GM12873 (cell line): Measurements from ENCODE around the gene DIP2C.

ENCODE experiments used
- TF ChIP-seq, protein P1 (sequence below): IDR thresholded peaks from 2 replicates; pipeline ENCODE4 v1.5.1; 2012; ENCODE audit warnings: low read depth, mild to moderate bottlenecking, moderate library complexity, low read length, control low read depth; ENCODE audit not compliant: insufficient read depth; ENCODE audit errors: missing control alignments

Gene DIP2C

DNA sequence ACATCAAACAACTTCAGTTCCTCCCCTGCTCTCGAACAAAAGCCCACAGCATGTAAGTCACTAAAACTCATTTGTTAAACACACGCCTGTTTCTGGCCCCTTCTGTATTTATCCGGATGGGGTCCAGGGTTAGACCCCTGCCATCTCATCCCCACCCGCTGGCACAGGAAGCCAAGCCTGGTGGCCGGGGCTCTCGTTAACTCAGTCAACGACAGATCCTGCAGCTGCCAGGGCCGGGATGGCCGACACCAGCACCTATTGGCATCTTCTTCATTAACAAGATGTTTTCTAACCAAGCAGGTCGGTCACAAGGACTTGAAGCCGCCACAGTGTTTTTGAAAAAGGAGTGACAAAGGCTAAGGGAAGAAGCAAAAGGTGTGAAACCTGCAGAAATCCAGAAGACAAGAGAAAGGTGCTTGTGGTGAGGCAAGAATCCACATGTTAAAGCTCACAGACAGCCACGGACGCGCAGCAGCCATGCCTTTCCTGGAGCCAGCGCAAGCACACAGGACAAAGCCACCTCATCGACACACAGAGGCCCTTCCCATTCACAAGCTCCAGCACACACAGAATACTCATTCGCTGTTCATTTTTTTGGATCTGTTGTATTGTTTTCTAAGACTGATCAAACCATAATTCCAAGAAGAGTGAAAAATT is 202.7 kb downstream of the DIP2C start:
- TF ChIP-seq, protein P1, sequence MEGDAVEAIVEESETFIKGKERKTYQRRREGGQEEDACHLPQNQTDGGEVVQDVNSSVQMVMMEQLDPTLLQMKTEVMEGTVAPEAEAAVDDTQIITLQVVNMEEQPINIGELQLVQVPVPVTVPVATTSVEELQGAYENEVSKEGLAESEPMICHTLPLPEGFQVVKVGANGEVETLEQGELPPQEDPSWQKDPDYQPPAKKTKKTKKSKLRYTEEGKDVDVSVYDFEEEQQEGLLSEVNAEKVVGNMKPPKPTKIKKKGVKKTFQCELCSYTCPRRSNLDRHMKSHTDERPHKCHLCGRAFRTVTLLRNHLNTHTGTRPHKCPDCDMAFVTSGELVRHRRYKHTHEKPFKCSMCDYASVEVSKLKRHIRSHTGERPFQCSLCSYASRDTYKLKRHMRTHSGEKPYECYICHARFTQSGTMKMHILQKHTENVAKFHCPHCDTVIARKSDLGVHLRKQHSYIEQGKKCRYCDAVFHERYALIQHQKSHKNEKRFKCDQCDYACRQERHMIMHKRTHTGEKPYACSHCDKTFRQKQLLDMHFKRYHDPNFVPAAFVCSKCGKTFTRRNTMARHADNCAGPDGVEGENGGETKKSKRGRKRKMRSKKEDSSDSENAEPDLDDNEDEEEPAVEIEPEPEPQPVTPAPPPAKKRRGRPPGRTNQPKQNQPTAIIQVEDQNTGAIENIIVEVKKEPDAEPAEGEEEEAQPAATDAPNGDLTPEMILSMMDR = no peak

DNA sequence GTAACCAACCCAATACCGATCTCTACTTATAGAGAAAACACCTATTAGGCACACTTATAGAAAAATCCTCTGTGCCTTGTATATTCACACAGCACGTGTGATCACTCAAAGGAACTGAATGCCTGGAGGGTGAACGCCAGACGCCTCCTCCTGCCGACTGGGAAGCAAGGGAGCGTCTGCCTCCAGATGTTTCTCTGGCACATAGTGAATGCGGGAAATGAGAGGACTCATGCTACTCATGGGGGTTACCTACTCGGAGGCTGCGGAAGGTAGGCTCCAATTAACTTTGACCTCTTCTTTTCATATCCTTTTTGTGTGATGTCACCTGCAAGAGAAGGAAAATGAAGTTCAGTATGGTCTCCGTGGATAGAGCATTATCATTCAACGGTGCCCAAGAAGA is 203.3 kb downstream of the DIP2C start:
- TF ChIP-seq, protein P1 = no peak

DNA sequence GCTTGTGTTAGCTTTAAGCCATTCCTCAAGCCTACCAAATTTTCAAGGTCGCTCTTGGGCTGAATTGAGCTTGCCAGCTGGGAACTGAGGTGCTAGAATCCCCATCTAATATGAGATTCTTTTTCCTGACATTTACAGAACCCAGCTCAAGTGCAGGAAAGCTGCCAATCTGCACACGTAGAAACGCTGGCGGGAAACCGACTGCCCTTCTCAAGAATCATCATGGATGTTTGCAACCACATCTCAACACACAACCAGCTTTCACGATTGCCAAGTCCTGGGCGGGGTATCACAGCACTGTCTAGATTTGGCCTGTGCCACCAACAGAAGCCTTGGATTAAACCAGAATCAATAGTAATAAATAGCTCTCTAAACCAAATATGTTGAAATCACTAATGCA is 203.7 kb downstream of the DIP2C start:
- TF ChIP-seq, protein P1 = no peak

DNA sequence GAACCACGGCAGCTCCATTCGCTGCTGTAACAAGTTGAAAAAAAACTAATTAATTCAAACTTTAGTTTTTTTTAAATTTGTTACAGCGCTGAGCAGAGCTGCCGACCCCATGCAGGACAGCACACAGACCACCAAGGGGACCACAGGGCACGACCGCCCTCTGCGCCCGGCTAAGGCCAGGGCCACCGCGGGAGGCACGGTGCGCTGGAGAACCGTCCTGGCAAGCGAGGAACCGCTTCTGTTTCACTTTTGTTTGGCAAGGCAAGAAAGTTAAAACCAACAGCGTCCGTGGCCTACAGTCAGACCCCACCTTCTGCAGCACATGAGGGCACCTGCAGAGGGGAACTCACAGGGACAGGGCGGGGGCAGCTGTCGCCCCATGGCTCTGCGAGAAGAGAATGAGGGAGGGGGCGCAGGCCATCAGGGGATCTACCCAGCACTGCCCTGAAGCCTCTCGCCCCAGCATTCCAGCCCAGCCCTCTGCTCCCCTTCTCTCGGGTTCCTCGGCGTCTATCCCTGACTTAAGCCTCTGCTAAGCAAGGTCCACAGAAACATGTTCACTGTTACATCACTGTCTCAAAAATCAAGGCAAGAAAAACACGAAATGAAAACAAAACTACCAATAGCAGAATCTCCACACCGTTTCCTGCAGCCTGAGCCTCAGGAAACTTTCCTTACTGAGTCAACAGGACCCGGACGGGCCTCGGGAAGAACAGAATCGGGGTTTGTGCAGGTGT is 204.4 kb downstream of the DIP2C start:
- TF ChIP-seq, protein P1 = no peak

DNA sequence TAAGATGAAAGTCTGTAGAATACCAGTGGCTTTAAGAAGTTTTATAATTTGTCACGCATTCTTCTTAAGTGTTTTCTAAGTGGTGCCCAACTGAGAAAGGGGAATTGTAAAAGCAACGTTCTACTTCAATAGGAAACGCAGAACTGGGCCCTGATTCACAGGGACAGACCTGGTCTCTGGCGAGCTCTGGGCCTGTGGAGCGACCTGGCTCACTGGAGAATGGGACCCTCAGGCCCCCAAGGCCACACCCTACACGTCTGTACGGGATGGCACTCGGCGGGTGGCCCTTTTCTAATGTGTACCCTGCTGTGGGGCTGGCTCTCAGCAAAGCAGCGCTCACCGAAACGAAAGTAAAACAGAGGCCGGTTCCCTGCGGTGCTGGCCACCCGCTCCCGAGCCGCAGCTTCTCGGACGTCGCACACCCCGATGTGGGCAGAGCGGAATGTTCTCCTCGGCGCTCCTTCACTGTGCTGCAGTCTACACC is 205.0 kb downstream of the DIP2C start:
- TF ChIP-seq, protein P1 = no peak

DNA sequence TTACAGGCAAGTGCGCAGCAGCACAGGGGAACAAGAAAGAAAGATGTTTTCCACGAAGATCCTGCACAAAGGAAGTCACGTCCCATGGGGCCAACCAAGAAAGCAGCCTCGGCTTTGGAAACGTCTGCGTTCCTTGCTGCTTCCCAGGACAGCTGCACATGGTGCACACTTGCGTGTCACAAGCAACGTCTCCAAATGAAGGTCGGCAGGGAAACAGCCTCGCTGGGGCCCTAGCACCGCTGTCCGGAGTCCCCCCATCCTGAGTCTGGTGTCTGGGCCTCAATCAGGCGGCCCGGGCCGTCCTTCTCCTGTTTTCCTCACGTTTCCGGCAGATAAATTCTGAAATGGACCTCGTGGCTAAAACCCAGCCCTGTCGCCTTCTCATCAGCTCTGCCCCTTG is 206.2 kb downstream of the DIP2C start:
- TF ChIP-seq, protein P1 = no peak

DNA sequence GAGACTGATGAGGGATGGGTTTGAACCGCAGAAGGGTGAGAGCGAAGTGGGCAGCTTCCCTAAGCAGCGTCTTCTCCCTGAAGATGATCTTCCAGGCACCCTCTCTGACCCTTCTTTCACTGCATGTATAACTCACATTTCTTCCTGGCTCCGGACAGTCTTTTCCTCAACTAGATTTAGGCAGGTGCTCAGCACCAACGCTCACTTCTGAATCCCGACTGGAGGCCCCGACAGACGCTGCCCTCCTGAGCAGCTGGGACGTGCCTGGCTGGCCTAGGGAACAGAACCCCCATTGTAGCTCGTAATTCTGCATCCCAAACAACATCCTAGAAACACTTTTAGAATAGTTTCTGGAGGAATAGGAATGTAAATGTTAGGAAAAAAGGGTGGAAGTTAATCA is 206.6 kb downstream of the DIP2C start:
- TF ChIP-seq, protein P1 = no peak
